H1 (cell line): ENCODE measurements around the gene PHACTR2. TPM values are rescaled to one million over a fixed set of nuclear protein-coding genes. Genes with fewer than 3 reads are reported as not detected.

Experiments
- CTCF ChIA-PET: fragments of 300-600 bp; sonication (Branson Sonifier 250); formaldehyde crosslinking; loops from one replicate; lab custom pipeline; 2021; ENCODE audit not compliant: partially characterized antibody; lab: Charles Lee
- POLR2A ChIA-PET: fragments of 300-600 bp; sonication (Branson Sonifier 250); formaldehyde crosslinking; loops from one replicate; lab custom pipeline; 2021; ENCODE audit warnings: inconsistent platforms; ENCODE audit not compliant: partially characterized antibody; lab: Charles Lee
- DNase-seq, 2 experiments: peaks; one replicate each; pipeline versions ENCODE4 v3.0.0 to v3.0.0-alpha.2; 2010 to 2022; ENCODE audit warnings: low spot score in 2 of 2, low read depth in 1 of 2, mixed read lengths in 1 of 2
- FAIRE-seq: peaks from 2 replicates; lab custom pipeline; 2011; peaks lifted over from hg19 to GRCh38; lab: Jason Lieb, UNC
- H2AFZ ChIP-seq: 2 replicates; pipeline ENCODE4 v1.8.1; 2012; ENCODE audit warnings: low read length, inconsistent platforms
- H2AK5ac ChIP-seq: 2 replicates; pipeline ENCODE4 v1.6.1; 2013; ENCODE audit warnings: low read depth, low read length
- H2BK120ac ChIP-seq: replicated peaks from 2 replicates; pipeline ENCODE3; 2013; ENCODE audit warnings: low read depth, low read length, inconsistent platforms
- H2BK12ac ChIP-seq: 2 replicates; pipeline ENCODE4 v1.6.1; 2013; ENCODE audit warnings: low read depth, low read length
- H2BK15ac ChIP-seq: 2 replicates; pipeline ENCODE4 v1.6.1; 2013; ENCODE audit warnings: low read length
- H2BK20ac ChIP-seq: 2 replicates; pipeline ENCODE4 v1.6.1; 2013; ENCODE audit warnings: low read length
- H2BK5ac ChIP-seq: 2 replicates; pipeline ENCODE4 v1.6.1; 2013; ENCODE audit warnings: low read depth, low read length
- H3K14ac ChIP-seq: 2 replicates; pipeline ENCODE4 v1.6.1; 2013; ENCODE audit warnings: inconsistent platforms; ENCODE audit not compliant: insufficient read length
- H3K18ac ChIP-seq: 2 replicates; pipeline ENCODE4 v1.6.1; 2013; ENCODE audit warnings: low read length; ENCODE audit errors: extremely low read depth
- H3K23ac ChIP-seq: 2 replicates; pipeline ENCODE4 v1.6.1; 2013; ENCODE audit warnings: inconsistent platforms; ENCODE audit not compliant: insufficient read length
- H3K23me2 ChIP-seq: 2 replicates; pipeline ENCODE4 v1.6.1; 2013; ENCODE audit warnings: low read depth, low read length
- H3K27ac ChIP-seq: 2 replicates; pipeline ENCODE4 v1.6.1; 2011; ENCODE audit warnings: low read depth, low read length, inconsistent platforms
- H3K27me3 ChIP-seq, 4 experiments: replicated peaks in 1 of 4; 1 replicate in 1 of 4; 2 replicates in 3 of 4; pipeline versions ENCODE4 v1.6.1 to v1.8.1; 2011 to 2013; ENCODE audit warnings: low read length in 3 of 4, mild to moderate bottlenecking in 3 of 4, inconsistent platforms in 2 of 4, mixed read lengths in 2 of 4, moderate library complexity in 1 of 4; ENCODE audit not compliant: control insufficient read depth in 3 of 4, insufficient read depth in 3 of 4; ENCODE audit errors: extremely low read depth in 1 of 4
- H3K36me3 ChIP-seq, 4 experiments: 2 replicates each; pipeline versions ENCODE4 v1.6.1 to v1.8.1; 2011 to 2013; ENCODE audit warnings: mild to moderate bottlenecking in 4 of 4, low read length in 3 of 4, moderate library complexity in 2 of 4, control low read depth in 1 of 4, inconsistent platforms in 1 of 4; ENCODE audit not compliant: insufficient read depth in 4 of 4, control insufficient read depth in 2 of 4
- H3K4ac ChIP-seq: replicated peaks from 2 replicates; pipeline ENCODE3; 2013; ENCODE audit warnings: low read length, low read depth, mixed read lengths, inconsistent platforms; ENCODE audit not compliant: insufficient read length
- H3K4me1 ChIP-seq, 4 experiments: replicated peaks in 1 of 4; 1 replicate in 1 of 4; 2 replicates in 3 of 4; pipeline versions ENCODE4 v1.6.1 to v1.8.1; 2011 to 2013; ENCODE audit warnings: low read length in 3 of 4, inconsistent platforms in 2 of 4, mixed read lengths in 1 of 4; ENCODE audit not compliant: insufficient read depth in 4 of 4, control insufficient read depth in 3 of 4
- H3K4me2 ChIP-seq, 2 experiments: 2 replicates each; pipeline versions ENCODE4 v1.6.1 to v1.8.1; 2011 to 2013; ENCODE audit warnings: low read depth in 2 of 2, low read length in 2 of 2, control low read depth in 1 of 2, inconsistent platforms in 1 of 2, mild to moderate bottlenecking in 1 of 2; ENCODE audit not compliant: insufficient read depth in 1 of 2
- H3K4me3 ChIP-seq, 4 experiments: fragments of 200-600, 300-600 bp in 1 of 4; sonication (generic), shearing (Covaris generic), sonication (Bioruptor Twin) in 1 of 4; 2 replicates each; pipeline versions ENCODE4 v1.5.1 to v1.8.1; 2011 to 2016; ENCODE audit warnings: low read length in 4 of 4, low read depth in 3 of 4, control low read depth in 2 of 4, inconsistent platforms in 2 of 4, mild to moderate bottlenecking in 2 of 4, mixed read lengths in 1 of 4, moderate library complexity in 1 of 4; ENCODE audit not compliant: insufficient read depth in 2 of 4; ENCODE audit errors: extremely low read depth in 1 of 4
- H3K56ac ChIP-seq: replicated peaks from 2 replicates; pipeline ENCODE3; 2013; ENCODE audit warnings: low read depth, mild to moderate bottlenecking, mixed read lengths, low read length, inconsistent platforms; ENCODE audit not compliant: insufficient read length
- H3K79me1 ChIP-seq: 2 replicates; pipeline ENCODE4 v1.6.1; 2013; ENCODE audit warnings: low read depth, low read length, control low read depth
- H3K79me2 ChIP-seq, 2 experiments: 2 replicates each; pipeline versions ENCODE4 v1.6.1 to v1.8.1; 2012 to 2013; ENCODE audit warnings: low read length in 2 of 2, mild to moderate bottlenecking in 2 of 2, inconsistent platforms in 1 of 2; ENCODE audit not compliant: insufficient read depth in 2 of 2, control insufficient read depth in 1 of 2
- H3K9ac ChIP-seq, 4 experiments: replicated peaks in 1 of 4; 1 replicate in 1 of 4; 2 replicates in 3 of 4; pipeline versions ENCODE4 v1.6.1 to v1.8.1; 2011 to 2013; ENCODE audit warnings: low read depth in 3 of 4, low read length in 3 of 4, control low read depth in 2 of 4, mild to moderate bottlenecking in 2 of 4, moderate library complexity in 2 of 4, inconsistent platforms in 1 of 4; ENCODE audit errors: extremely low read depth in 1 of 4
- H3K9me3 ChIP-seq, 2 experiments: 2 replicates each; pipeline versions ENCODE4 v1.6.1 to v1.8.1; 2012 to 2013; ENCODE audit warnings: mild to moderate bottlenecking in 2 of 2, moderate library complexity in 2 of 2, control low read depth in 1 of 2, inconsistent platforms in 1 of 2, low read depth in 1 of 2, low read length in 1 of 2, mixed read lengths in 1 of 2; ENCODE audit not compliant: insufficient read depth in 2 of 2
- H4K20me1 ChIP-seq, 2 experiments: replicated peaks in 1 of 2; 2 replicates each; pipeline versions ENCODE3 to v1.8.1; 2011 to 2013; ENCODE audit warnings: inconsistent platforms in 2 of 2, low read length in 2 of 2, mild to moderate bottlenecking in 1 of 2; ENCODE audit not compliant: insufficient read depth in 2 of 2, control insufficient read depth in 1 of 2
- H4K5ac ChIP-seq: 2 replicates; pipeline ENCODE4 v1.6.1; 2013; ENCODE audit warnings: low read length, low read depth, mixed read lengths, inconsistent platforms; ENCODE audit not compliant: insufficient read length
- H4K8ac ChIP-seq: 2 replicates; pipeline ENCODE4 v1.8.0; 2013; ENCODE audit warnings: mild to moderate bottlenecking, moderate library complexity, low read length, inconsistent platforms; ENCODE audit not compliant: insufficient read depth; ENCODE audit errors: extremely low read depth
- H4K91ac ChIP-seq: replicated peaks from 2 replicates; pipeline ENCODE3; 2013; ENCODE audit warnings: low read length, mixed read lengths, inconsistent platforms; ENCODE audit not compliant: insufficient read length
- BRCA1 ChIP-seq: IDR thresholded peaks from 2 replicates; pipeline ENCODE4 v1.6.1; 2012; ENCODE audit warnings: low read depth, low read length, improper control_type of control experiment
- CHD2 ChIP-seq: IDR thresholded peaks from 2 replicates; pipeline ENCODE4 v1.6.1; 2012; ENCODE audit warnings: low read length, improper control_type of control experiment
- CREB1 ChIP-seq: IDR thresholded peaks from 2 replicates; pipeline ENCODE4 v1.6.1; 2012; ENCODE audit warnings: inconsistent platforms
- CTBP2 ChIP-seq: IDR thresholded peaks from 2 replicates; pipeline ENCODE4 v1.7.0; 2011; ENCODE audit warnings: borderline replicate concordance, mild to moderate bottlenecking, moderate library complexity, mixed read lengths, low read length; ENCODE audit not compliant: insufficient read depth, insufficient read length
- GTF2F1 ChIP-seq: IDR thresholded peaks from 2 replicates; pipeline ENCODE4 v1.6.1; 2012; ENCODE audit warnings: low read depth, low read length, improper control_type of control experiment, borderline replicate concordance
- RBBP5 ChIP-seq: IDR thresholded peaks from 2 replicates; pipeline ENCODE4 v1.7.1; 2012; ENCODE audit warnings: low read depth, mild to moderate bottlenecking, inconsistent platforms, low read length, moderate library complexity, borderline replicate concordance
- SP1 ChIP-seq: IDR thresholded peaks from 2 replicates; pipeline ENCODE4 v1.6.1; 2011; ENCODE audit warnings: low read depth, low read length
- TBP ChIP-seq: IDR thresholded peaks from 2 replicates; pipeline ENCODE4 v1.6.1; 2011; ENCODE audit warnings: low read depth, low read length, improper control_type of control experiment
- TCF12 ChIP-seq: IDR thresholded peaks from 2 replicates; pipeline ENCODE4 v1.6.1; 2011; ENCODE audit warnings: low read depth, mild to moderate bottlenecking, low read length
- WGBS, 2 experiments: shearing (Covaris generic) in 1 of 2; methylation state at CpG; one replicate each; pipeline versions ENCODE4 v1.1.6 to v1.1.7; 2013 to 2015; ENCODE audit warnings: low lambda C conversion rate in 2 of 2, mixed read lengths in 2 of 2, inconsistent platforms in 1 of 2, low coverage in 1 of 2, missing lambda C conversion rate in 1 of 2; ENCODE audit not compliant: insufficient replicate concordance in 2 of 2, insufficient coverage in 1 of 2, insufficient read length in 1 of 2; ENCODE audit errors: extremely low coverage in 1 of 2, missing lambda C conversion rate in 1 of 2; 5-methylcytosine and 5-hydroxymethylcytosine counted together
- polyA plus RNA-seq, 7 experiments: library from polyadenylated mRNA; depleted of rRNA in 3 of 7; stranded (reverse) in 5 of 7; unstranded in 2 of 7; fragments of >200 nt in 5 of 7; fragments of 200-250 nt in 2 of 7; gene quantifications; 1 replicate in 5 of 7; 2 replicates in 1 of 7; 4 replicates in 1 of 7; pipeline versions ENCODE4 v1.2.1 to v1.2.3, GENCODE V29; 2011 to 2013; ENCODE audit warnings: missing spikeins in 2 of 7, mixed read lengths in 2 of 7
- total RNA-seq: library from RNA; stranded (reverse); fragmentation: NEBNext Ultra II Directional; extraction: Animal tissue kit (Norgen Biotek cat#: 25700); gene quantifications from 2 replicates; pipeline ENCODE4 v1.2.1, GENCODE V29; 2021
- TF ChIP-seq, protein P1 (sequence below): IDR thresholded peaks from 2 replicates; pipeline ENCODE4 v1.6.1; 2012; ENCODE audit warnings: low read length, inconsistent platforms
- TF ChIP-seq, protein P2 (sequence below): IDR thresholded peaks from 2 replicates; pipeline ENCODE4 v1.6.1; 2012; ENCODE audit warnings: inconsistent platforms
- TF ChIP-seq, protein P3 (sequence below): IDR thresholded peaks from 2 replicates; pipeline ENCODE4 v1.6.1; 2011; ENCODE audit warnings: low read depth, mild to moderate bottlenecking, low read length; ENCODE audit not compliant: insufficient read depth

PHACTR2 gene
- total and polyA plus RNA-seq, 2 of the 8 experiments (the other 6 are each of a cell fraction or from before 2014, with no cell fraction given) = 16.9 to 131 TPM

DNA sequence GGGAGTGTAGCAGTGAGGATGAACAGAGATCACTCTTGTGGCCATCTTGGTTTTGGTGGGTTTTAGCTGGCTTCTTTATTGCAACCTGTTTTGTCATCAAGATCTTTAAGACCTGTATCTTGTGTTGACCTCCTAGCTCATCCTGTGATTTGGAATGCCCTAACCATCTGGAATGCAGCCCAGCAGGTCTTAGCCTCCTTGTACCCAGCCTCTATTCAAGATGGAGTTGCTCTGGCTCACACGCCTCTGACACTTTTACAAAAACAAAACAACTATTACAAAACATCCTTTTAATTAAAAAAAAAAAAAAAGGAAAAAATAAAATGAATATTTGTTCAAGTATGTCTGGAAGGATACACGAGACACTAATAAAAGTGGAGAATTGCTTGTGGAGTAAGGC, 62.4 kb downstream of the PHACTR2 start:
- Histone ChIP-seq H3K9ac (no peak overlapping the region), H3K4me2 (no peak overlapping the region), H3K14ac (no peak overlapping the region), H3K18ac (peak overlapping the region; percentile 63; the same call in 1 of the 2 replicates), H2BK15ac (no peak overlapping the region), H3K79me1 (no peaks in the 10 kb centered on the region; the same call in 1 of the 2 replicates), H2BK120ac (no peak overlapping the region), H2BK20ac (no peak overlapping the region), H2AK5ac (no peak overlapping the region)
- FAIRE-seq (no peak), DNase-seq (no peak)
- TF ChIP-seq SP1 (no peak), GTF2F1 (no peak), CTBP2 (no peak), CREB1 (no peak), TBP (no peak), CHD2 (no peak), BRCA1 (no peak), RBBP5 (no peak), TCF12 (no peak)
- TF ChIP-seq, protein P1, sequence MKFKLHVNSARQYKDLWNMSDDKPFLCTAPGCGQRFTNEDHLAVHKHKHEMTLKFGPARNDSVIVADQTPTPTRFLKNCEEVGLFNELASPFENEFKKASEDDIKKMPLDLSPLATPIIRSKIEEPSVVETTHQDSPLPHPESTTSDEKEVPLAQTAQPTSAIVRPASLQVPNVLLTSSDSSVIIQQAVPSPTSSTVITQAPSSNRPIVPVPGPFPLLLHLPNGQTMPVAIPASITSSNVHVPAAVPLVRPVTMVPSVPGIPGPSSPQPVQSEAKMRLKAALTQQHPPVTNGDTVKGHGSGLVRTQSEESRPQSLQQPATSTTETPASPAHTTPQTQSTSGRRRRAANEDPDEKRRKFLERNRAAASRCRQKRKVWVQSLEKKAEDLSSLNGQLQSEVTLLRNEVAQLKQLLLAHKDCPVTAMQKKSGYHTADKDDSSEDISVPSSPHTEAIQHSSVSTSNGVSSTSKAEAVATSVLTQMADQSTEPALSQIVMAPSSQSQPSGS = no peak
- TF ChIP-seq, protein P2, sequence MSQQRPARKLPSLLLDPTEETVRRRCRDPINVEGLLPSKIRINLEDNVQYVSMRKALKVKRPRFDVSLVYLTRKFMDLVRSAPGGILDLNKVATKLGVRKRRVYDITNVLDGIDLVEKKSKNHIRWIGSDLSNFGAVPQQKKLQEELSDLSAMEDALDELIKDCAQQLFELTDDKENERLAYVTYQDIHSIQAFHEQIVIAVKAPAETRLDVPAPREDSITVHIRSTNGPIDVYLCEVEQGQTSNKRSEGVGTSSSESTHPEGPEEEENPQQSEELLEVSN = no peak
- TF ChIP-seq, protein P3, sequence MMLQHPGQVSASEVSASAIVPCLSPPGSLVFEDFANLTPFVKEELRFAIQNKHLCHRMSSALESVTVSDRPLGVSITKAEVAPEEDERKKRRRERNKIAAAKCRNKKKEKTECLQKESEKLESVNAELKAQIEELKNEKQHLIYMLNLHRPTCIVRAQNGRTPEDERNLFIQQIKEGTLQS = no peak
- TF ChIP-seq, all 59 proteins: peak for 0
- peaks cover 7 to 23% (median 21%) of the 10 kb centered on the region in 4 experiments; a peak in 6 of 7 replicates for H3K4me1 ChIP-seq
- no peaks in the 10 kb centered on the region for H3K23me2 ChIP-seq
- H3K23ac ChIP-seq = no peak overlapping the region
- H3K4me3 ChIP-seq = no peak overlapping the region
- peaks cover 0 to 37% of the 10 kb centered on the region in 2 experiments; a peak in 2 of 4 replicates for H3K79me2 ChIP-seq
- no peak overlapping the region for H3K27ac ChIP-seq
- CTCF ChIA-PET = no interaction called here
- H3K9me3 ChIP-seq = no peaks in the 10 kb centered on the region
- H3K36me3 ChIP-seq = no peaks in the 10 kb centered on the region
- H3K56ac ChIP-seq = no peak overlapping the region
- H4K8ac ChIP-seq = no peak overlapping the region
- H4K91ac ChIP-seq = no peak overlapping the region
- no peak overlapping the region for H4K5ac ChIP-seq
- peak overlapping the region; percentile 19; the same call in 1 of the 2 replicates for H2BK12ac ChIP-seq
- no peak overlapping the region for H2AFZ ChIP-seq
- POLR2A ChIA-PET = no interaction called here
- H3K27me3 ChIP-seq = no peaks in the 10 kb centered on the region
- no peak overlapping the region for H2BK5ac ChIP-seq
- H3K4ac ChIP-seq = no peak overlapping the region
- H4K20me1 ChIP-seq = no peaks in the 10 kb centered on the region
- 95% methylated on average over 2 of the region's 2 CpGs; no CpG with 5 or more reads in 1 of the 2 experiments for WGBS, 2 experiments
